BJ (cell line): Measurements from ENCODE around the gene GPRIN3. TPM values are rescaled to one million over a fixed set of nuclear protein-coding genes. Genes with fewer than 3 reads are reported as not detected.
A peak's percentile ranks its signal among the peaks of the same experiment; 100 is the strongest.
"Not testable (repeated sequence)": the region's sequence is repeated elsewhere in the genome, so short reads cannot be mapped to it uniquely, and the experiment has no call there.

ENCODE experiments used
- CTCF ChIA-PET: fragments of 350-600 bp; formaldehyde crosslinking; extraction: SDS; loops from one replicate; lab custom pipeline; 2021; ENCODE audit warnings: antibody characterized with exemption, inconsistent platforms; lab: Yijun Ruan, JAX
- POLR2A ChIA-PET: fragments of 300-600 bp; sonication (Branson Sonifier 250); formaldehyde crosslinking; extraction: SDS; loops from one replicate; lab custom pipeline; 2021; ENCODE audit warnings: antibody characterized with exemption; lab: Charles Lee
- DNase-seq: peaks from one replicate; pipeline ENCODE4 v3.0.0-alpha.2; 2011; ENCODE audit warnings: low read depth
- H3K27me3 ChIP-seq: 2 replicates; pipeline ENCODE4 v1.6.0; 2011; ENCODE audit warnings: low read length; ENCODE audit not compliant: control insufficient read depth, insufficient read depth
- H3K36me3 ChIP-seq: 2 replicates; pipeline ENCODE4 v1.5.1; 2011; ENCODE audit warnings: low read length; ENCODE audit not compliant: control insufficient read depth, insufficient read depth
- H3K4me3 ChIP-seq: 2 replicates; pipeline ENCODE4 v1.5.1; 2011; ENCODE audit warnings: low read depth, mild to moderate bottlenecking, control low read depth, low read length
- CTCF ChIP-seq: IDR thresholded peaks from 2 replicates; pipeline ENCODE4 v1.5.1; 2011; ENCODE audit warnings: low read depth, mild to moderate bottlenecking, control low read depth, inconsistent platforms, low read length, moderate library complexity; ENCODE audit not compliant: insufficient read depth
- polyA plus RNA-seq: library from polyadenylated mRNA; depleted of rRNA; stranded (reverse); fragments of >200 nt; gene quantifications from 2 replicates; pipeline ENCODE4 v1.2.3, GENCODE V29; 2011

The GPRIN3 gene
- polyA plus RNA-seq, 1 experiment, result not detected

- POLR2A ChIA-PET, result interaction anchor here (0.5 kb wide), 1 partner anchor 51 kb away, joined by 3 read pairs; no protein-coding TSS in a partner anchor
- CTCF ChIA-PET, result interaction anchor here (1.2 kb wide), 1 partner anchor 32 kb away, joined by 3 read pairs; no protein-coding TSS in a partner anchor
- Histone ChIP-seq H3K27me3 (no peaks in the 10 kb centered on the region), H3K36me3 (no peaks in the 10 kb centered on the region), H3K4me3 (no peak overlapping the region)
- no peak for TF ChIP-seq CTCF
- no peak for DNase-seq
These were observed 49.1 kb downstream of the GPRIN3 start for GRCh38 chr4:89258506-89258905.

- Histone ChIP-seq H3K4me3 (no peak overlapping the region), H3K27me3 (no peaks in the 10 kb centered on the region), H3K36me3 (no peaks in the 10 kb centered on the region)
- no peak for DNase-seq
- ChIA-PET CTCF (interaction anchor here (0.7 kb wide), 1 partner anchor 97 kb away, joined by 4 read pairs; no protein-coding TSS in a partner anchor), POLR2A (interaction anchor here (0.6 kb wide), 1 partner anchor 477 kb away, joined by 3 read pairs; no protein-coding TSS in a partner anchor)
- TF ChIP-seq CTCF, result no peak
These were observed 50.2 kb downstream of the GPRIN3 start for GRCh38 chr4:89257376-89257775.

GRCh38 chr4:89256203-89256800, 51.3 kb downstream of the GPRIN3 start:
- POLR2A ChIA-PET, result no interaction called here
- no peaks in the 10 kb centered on the region for H3K27me3 ChIP-seq
- TF ChIP-seq CTCF, result no peak
- no peaks in the 10 kb centered on the region for H3K36me3 ChIP-seq
- no peak overlapping the region for H3K4me3 ChIP-seq
- CTCF ChIA-PET, result interaction anchor here (0.7 to 1.6 kb wide), 6 partner anchors 8 to 162 kb away, joined by 3 to 5 read pairs (median 3); no protein-coding TSS in a partner anchor
- no peak for DNase-seq

- Histone ChIP-seq H3K4me3 (no peak overlapping the region), H3K36me3 (no peaks in the 10 kb centered on the region), H3K27me3 (no peaks in the 10 kb centered on the region)
- ChIA-PET CTCF (interaction anchor here (0.7 to 3.3 kb wide), 11 partner anchors 9 to 180 kb away, joined by 3 to 15 read pairs (median 3); no protein-coding TSS in a partner anchor), POLR2A (no interaction called here)
- DNase-seq, result no peak
- peak; percentile 76 for TF ChIP-seq CTCF
These were observed 52.8 kb downstream of the GPRIN3 start for GRCh38 chr4:89254847-89255246.

- H3K36me3 ChIP-seq, POLR2A ChIA-PET, H3K4me3 ChIP-seq, DNase-seq, H3K27me3 ChIP-seq: not testable (repeated sequence)
- CTCF ChIA-PET, result interaction anchor here (0.6 to 3.3 kb wide), 5 partner anchors 11 to 181 kb away, joined by 3 to 15 read pairs (median 4); no protein-coding TSS in a partner anchor
These were observed 53.3 kb downstream of the GPRIN3 start for GRCh38 chr4:89254347-89254746.
